Fibroblast of skin of back (primary cell): ENCODE results near the gene SDR39U1.

Experiments used
- DNase-seq: peaks from one replicate; pipeline ENCODE4 v3.0.0-alpha.2; 2013

SDR39U1 gene

GRCh38 chr14:24428628-24429394 is 13.8 kb downstream of the SDR39U1 start:
- peak; percentile 8 for DNase-seq

- DNase-seq = no peak
Measured at GRCh38 chr14:24427537-24428508, 14.8 kb downstream of the SDR39U1 start.

- no peak for DNase-seq
Measured at GRCh38 chr14:24426912-24427536, 15.6 kb downstream of the SDR39U1 start.

- peak; percentile 13 for DNase-seq
Measured at GRCh38 chr14:24426150-24426911, 16.2 kb downstream of the SDR39U1 start.

- peak; percentile 79 for DNase-seq
Measured at GRCh38 chr14:24425704-24426103, 16.9 kb downstream of the SDR39U1 start.

- DNase-seq = no peak
Measured at GRCh38 chr14:24422694-24423601, 19.6 kb downstream of the SDR39U1 start.

- no peak for DNase-seq
Measured at GRCh38 chr14:24422261-24422660, 20.3 kb downstream of the SDR39U1 start.

- no peak for DNase-seq
Measured at GRCh38 chr14:24418492-24418873, 24.1 kb downstream of the SDR39U1 start.

GRCh38 chr14:24417832-24418491 is 24.6 kb downstream of the SDR39U1 start:
- no peak for DNase-seq

GRCh38 chr14:24416932-24417619 is 25.5 kb downstream of the SDR39U1 start:
- DNase-seq = no peak

GRCh38 chr14:24416254-24416931 is 26.2 kb downstream of the SDR39U1 start:
- no peak for DNase-seq

GRCh38 chr14:24415421-24416253 is 26.9 kb downstream of the SDR39U1 start:
- no peak for DNase-seq

- DNase-seq = no peak
Measured at GRCh38 chr14:24414732-24415420, 27.7 kb downstream of the SDR39U1 start.

GRCh38 chr14:24414077-24414476 is 28.5 kb downstream of the SDR39U1 start:
- no peak for DNase-seq

- peak; percentile 61 for DNase-seq
Measured at GRCh38 chr14:24411443-24412389, 30.9 kb downstream of the SDR39U1 start.

GRCh38 chr14:24409956-24410355 is 32.6 kb downstream of the SDR39U1 start:
- no peak for DNase-seq

- DNase-seq = no peak
Measured at GRCh38 chr14:24409192-24409591, 33.4 kb downstream of the SDR39U1 start.
